Stimulated activated CD8-positive, alpha-beta memory T cell treated with anti-CD3 and anti-CD28 coated beads, Interleukin-15, amount 100 ng/mL, for 48 hours (primary cell): ENCODE data around the gene F2.
A peak's percentile ranks its signal among the peaks of the same experiment; 100 is the strongest.
"Not testable (repeated sequence)": the region's sequence is repeated elsewhere in the genome, so short reads cannot be mapped to it uniquely, and the experiment has no call there.

Experiments used
- DNase-seq, 2 donors: peaks; one replicate each; pipeline ENCODE4 v3.0.0-alpha.2; 2020; ENCODE audit warnings: low read depth in 2 of 2

The F2 gene

DNA sequence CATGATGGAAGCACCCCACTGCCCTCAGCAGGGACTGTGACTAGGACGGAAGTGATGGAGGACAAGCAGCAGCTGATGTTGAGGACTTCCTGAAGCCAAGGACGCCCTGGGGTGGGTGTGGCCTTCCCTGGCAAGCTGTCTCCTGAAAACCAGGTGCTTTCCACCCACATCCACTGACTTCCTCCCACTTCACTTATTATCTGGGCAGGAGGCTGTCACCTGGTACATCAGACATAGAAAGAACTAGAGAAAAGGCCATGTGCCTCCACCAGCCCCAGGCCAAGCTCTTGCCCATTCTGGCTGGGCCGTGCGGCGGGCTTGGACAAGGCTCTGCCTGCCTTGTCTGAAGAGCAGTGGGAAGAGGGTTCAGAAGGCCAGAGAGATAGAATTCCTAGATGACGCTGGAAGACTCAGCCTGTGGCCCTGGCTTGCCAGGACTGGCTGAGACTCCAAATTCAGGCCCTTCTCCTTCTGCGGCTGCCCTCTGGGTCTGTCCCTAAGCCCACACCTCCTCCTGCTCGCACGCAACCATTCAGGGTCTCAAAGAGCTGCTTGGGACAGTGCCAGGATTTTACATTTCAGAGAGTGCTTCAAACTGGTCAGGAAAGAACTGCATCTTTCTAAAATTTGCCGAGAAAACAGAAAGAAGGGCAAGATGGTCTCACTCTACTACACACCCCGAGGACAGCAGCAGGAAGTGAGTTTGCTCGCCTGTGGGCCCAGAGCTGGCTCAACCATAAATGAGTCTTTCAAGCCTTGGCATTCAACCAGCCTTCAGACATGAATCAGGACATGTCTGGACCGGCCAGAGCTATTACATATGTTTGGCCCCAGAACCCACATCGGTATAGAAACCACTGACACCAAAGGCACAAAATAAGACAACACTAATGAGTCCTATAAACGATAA is 31.9 kb upstream of the F2 start:
- DNase-seq = no peak

DNA sequence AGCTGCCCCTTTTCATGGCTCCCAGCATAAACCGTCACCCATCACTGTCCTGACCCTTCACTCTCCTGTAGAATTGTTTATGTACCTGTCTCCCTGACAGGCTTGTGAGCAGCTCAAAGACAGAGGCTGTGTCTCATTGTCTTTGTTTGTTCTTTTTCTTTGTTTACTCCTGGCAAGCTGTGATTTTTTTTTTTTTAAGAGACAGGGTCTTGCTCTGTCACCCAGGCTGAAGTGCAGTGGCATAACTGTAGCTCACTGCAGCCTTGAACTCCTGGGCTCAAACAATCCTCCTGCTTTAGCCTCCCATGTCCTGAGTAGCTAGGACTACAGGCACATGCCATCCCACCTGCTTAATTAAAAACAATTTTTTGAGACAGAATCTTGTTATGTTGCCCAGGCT is 28.3 kb upstream of the F2 start:
- no peak for DNase-seq

- DNase-seq = no peak
These were observed 26.6 kb upstream of the F2 start for GRCh38 chr11:46692450-46692849.

DNA sequence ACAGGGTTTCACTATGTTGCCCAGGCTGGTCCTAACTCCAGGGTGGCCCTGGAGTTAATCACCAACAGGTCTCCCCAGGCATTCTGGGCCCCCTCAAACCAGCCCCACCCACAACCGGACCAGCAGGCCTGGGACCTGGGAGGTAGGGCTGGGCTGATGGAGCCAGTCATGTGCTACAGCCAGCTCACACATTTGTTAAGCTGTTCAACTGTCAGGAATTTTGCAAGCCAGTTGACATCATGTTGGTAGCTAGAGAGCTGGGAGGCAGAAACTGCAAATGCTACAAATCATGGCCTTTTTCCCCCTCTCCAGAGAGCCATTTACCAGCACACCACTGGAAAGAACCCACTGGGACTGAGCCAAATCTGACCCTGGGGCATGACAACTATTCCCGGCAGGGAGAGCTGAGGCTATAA is 25.4 kb upstream of the F2 start:
- DNase-seq = no peak

DNA sequence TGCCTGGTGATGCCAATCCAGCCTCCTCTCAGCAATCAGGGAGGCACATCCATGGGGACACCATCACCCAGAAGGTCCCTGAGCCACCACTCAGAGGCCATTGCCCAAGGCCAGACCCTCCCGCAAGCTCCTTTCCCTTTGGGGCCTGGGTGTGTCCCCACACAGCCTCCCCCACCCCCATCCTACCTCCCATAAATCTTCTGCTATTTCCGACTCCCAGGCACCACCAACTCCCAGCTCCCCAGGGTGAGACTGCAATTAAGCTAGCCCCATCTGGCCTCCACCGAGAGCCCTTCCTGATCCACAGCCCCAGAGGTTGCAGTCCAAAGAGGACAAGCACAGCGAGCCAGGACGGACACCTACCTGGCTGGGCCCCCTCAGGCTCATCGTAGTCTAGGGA is 24.9 kb upstream of the F2 start:
- DNase-seq = no peak

DNA sequence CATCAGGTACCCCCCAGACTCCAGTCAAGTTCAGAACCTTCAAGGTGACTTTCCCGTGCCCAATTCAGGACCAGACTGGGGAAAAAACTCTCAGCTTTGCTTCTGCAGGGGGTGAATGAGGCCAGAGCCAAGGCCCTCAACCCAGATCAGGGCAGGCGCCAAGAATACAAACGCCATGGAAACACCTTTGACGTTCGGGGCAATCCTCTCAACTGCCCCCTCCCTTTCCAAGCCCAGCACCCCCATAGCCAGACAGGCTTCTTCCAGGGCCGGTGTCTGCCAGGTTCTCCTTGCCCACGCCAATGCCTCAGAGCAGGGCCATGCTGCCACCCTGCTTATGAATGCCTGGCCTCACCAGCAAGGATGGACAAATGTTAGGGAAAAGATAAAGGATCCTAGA is 24.4 kb upstream of the F2 start:
- DNase-seq = no peak

DNA sequence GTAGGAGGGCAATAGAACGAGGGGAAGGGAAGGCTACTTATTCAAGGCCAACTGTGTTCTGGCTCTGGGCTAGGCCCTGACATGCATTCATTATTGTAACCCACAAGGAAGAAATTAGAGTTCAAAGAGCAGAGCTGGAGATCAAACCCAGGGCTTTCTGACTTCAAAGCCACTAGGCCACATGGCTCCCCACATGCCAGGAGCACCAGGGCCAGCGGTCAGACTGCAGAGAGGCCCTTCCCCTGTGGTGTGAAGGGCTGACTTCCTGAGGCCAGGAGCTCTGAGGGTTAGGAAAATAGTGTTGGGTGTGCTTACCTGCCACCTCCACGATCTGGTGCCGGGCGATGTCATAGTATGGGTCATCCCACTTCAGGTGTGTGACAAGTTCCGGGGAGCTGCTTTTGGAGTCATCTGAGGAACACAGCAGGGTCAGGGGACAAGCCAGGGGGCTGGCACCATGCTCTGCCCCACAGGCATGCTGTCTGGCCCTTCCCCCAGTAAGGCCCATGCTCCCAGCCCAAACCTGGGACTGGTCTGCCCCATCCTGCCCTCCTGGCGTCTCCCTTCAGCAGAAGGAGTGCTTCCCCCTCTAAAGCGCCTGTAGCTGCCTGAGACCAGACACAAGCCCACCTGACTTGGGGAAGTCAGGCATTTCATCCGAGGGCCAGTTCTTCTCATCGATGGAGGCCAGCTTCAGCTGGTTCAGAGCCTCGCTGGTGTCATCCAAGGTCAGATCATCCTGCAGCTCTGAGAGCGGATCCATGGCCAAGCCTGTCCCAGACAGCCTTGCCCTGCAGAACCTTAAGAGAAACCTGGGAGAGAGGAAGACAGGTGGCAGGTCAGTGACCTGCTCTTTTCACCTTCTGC is 23.4 kb upstream of the F2 start:
- no peak for DNase-seq

- no peak for DNase-seq
These were observed 22.8 kb upstream of the F2 start for GRCh38 chr11:46696212-46696558.

GRCh38 chr11:46697303-46697702 is 21.7 kb upstream of the F2 start:
- DNase-seq = no peak

DNA sequence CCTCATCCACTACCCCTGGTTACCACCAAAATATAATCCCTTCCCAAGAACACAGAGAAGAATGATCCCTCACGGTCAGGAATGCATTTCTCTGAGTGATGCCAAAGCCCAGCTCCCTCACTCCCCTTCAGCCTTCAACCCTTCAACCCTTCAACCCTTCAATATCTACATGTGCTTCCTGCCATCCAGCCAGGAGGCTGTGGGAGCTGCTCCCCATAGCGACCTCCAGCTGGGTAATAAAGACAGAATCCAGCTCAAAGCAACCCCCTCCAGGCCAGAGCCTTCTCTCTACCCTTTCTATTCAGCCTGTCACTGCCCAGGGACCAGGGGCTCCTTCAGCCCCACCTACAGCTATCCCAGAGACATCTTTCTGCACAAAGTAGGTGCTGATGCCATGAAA is 21.3 kb upstream of the F2 start:
- DNase-seq = no peak

GRCh38 chr11:46698597-46698996 is 20.4 kb upstream of the F2 start:
- no peak for DNase-seq

- peak; percentile 98 for DNase-seq
These were observed 18.6 kb upstream of the F2 start, which contains the start of the genes ARHGAP1 and ZNF408 for GRCh38 chr11:46700241-46701077. Gene ARHGAP1, minus strand, starts transcription at chr11:46700619. Its CDS starts 4,512 bp downstream, at chr11:46696107. Gene ZNF408, plus strand, starts transcription at chr11:46701031. Its CDS starts 17 bp downstream, at chr11:46701048.

DNA sequence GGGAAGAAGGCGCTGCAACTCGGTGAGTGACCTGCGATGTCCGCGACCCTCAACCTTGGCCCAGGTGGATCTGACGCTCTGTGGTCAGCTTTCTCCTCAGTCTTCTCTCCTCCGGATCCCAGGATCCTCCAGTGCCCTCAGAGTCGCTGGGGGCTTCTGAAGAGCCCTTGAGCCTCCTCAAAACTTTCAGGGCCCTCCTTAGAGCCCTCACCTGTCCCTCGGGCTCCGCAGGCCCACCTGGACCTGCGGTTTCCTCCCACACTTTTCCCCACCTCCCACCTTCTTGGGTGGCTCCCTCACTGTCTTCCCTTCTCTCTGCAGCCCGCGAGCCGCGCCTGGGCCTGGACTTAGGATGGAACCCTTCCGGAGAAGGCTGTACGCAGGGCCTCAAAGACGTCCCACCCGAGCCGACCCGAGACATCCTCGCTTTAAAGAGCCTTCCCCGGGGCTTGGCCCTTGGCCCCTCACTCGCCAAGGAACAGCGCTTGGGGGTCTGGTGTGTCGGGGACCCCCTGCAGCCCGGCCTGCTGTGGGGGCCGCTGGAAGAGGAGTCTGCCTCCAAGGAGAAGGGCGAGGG is 17.8 kb upstream of the F2 start:
- no peak for DNase-seq

GRCh38 chr11:46705070-46705688 is 13.8 kb upstream of the F2 start:
- DNase-seq = no peak

- no peak for DNase-seq
These were observed 12.1 kb upstream of the F2 start for GRCh38 chr11:46706886-46707285.

GRCh38 chr11:46709351-46709750 is 9.7 kb upstream of the F2 start:
- not testable (repeated sequence) for DNase-seq

DNA sequence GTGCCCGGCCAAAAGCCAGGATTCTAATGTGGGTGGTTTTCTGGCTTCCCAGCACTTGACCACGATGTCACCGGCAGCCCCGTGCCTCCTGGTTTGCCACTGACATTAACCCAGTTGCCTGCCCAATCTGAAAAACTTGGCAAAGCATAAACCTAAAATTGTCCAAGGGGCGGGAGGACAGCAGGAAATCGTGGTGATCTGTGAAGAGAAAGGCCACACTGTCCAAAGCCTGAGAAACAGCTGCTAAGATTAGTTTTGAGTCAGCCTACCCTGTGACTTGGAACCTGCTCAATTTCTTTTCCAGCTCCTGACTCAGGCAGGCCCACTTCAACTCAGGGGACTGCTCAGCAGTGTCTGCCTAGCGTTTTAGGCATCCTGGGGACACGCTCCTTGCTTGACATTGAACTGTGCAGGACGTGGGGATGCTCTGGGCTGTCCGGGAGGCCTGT is 8.2 kb upstream of the F2 start:
- DNase-seq = no peak

GRCh38 chr11:46711303-46711702 is 7.7 kb upstream of the F2 start:
- no peak for DNase-seq

GRCh38 chr11:46712874-46713576 is 6.0 kb upstream of the F2 start:
- DNase-seq = no peak

DNA sequence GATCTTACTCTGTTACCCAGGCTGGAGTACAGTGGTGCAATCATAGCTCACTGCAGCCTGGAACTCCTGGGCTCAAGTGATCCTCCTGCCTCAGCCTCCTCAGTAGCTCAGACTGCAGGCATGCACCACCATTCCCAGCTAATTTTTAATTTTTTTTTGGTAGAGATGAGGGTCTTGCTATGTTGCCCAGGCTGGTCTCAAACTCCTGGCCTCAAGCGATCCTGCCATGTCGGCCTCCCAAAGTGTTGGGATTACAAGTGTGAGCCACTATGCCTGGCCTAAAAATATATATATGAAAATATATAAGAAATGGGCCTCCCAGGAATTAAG is 1.2 kb upstream of the F2 start:
- not testable (repeated sequence) for DNase-seq
